ENCODE measurements around the gene SUSD4. TPM values are rescaled to one million over a fixed set of nuclear protein-coding genes. Genes with fewer than 3 reads are reported as not detected.

Gene SUSD4
- total and polyA plus RNA-seq, 2 of the 8 experiments (the other 6 are each of a cell fraction or from before 2014, with no cell fraction given): 3.9 to 5.2 TPM

GRCh38 chr1:223216074-223216473, 147.9 kb downstream of the SUSD4 start:
- no peak overlapping the region for H3K23ac ChIP-seq (ENCODE audit: insufficient read length)
- H3K27ac ChIP-seq (ENCODE audit: low read depth, low read length): no peak overlapping the region
- TF ChIP-seq EP300 (IDR thresholded peaks at IDR 0.05; ENCODE audit: borderline replicate concordance in 1 of 2, low read depth in 2 of 2, low read length in 2 of 2): no peak
- H2AFZ ChIP-seq (ENCODE audit: low read length): no peak overlapping the region
- H3K4me3 ChIP-seq (ENCODE audit: extremely low read depth in 1 of 4, insufficient read depth in 2 of 4, low read depth in 3 of 4, low read length in 4 of 4): no peak overlapping the region
- H3K9me3 ChIP-seq (ENCODE audit: insufficient read depth in 2 of 2, low read depth in 1 of 2, low read length in 1 of 2): peaks cover 12 to 13% of the 10 kb centered on the region in 2 experiments; a peak in 2 of 4 replicates
- H2BK12ac ChIP-seq (ENCODE audit: low read depth, low read length): no peak overlapping the region
- no peak overlapping the region for H2BK5ac ChIP-seq (ENCODE audit: low read depth, low read length)
- no peak overlapping the region for H4K8ac ChIP-seq (ENCODE audit: extremely low read depth, insufficient read depth, low read length)
- CTCF ChIA-PET (ENCODE audit: partially characterized antibody): interaction anchor here (0.8 kb wide), 1 partner anchor 468 kb away, joined by 3 read pairs; no protein-coding TSS in a partner anchor
- H3K36me3 ChIP-seq (ENCODE audit: control insufficient read depth in 2 of 4, insufficient read depth in 4 of 4, low read length in 3 of 4): no peaks in the 10 kb centered on the region
- no peak overlapping the region for H3K14ac ChIP-seq (ENCODE audit: insufficient read length)
- H3K18ac ChIP-seq (ENCODE audit: extremely low read depth, low read length): no peak overlapping the region
- WGBS, 2 experiments (ENCODE audit: extremely low coverage in 1 of 2, insufficient coverage in 1 of 2, insufficient read length in 1 of 2, insufficient replicate concordance in 2 of 2, low coverage in 1 of 2, low lambda C conversion rate in 2 of 2, missing lambda C conversion rate in 1 of 2): 88% methylated on average over 6 of the region's 6 CpGs; no CpG with 5 or more reads in 1 of the 2 experiments
- no peak overlapping the region for H3K9ac ChIP-seq (replicated peaks in 1 of 4; ENCODE audit: extremely low read depth in 1 of 4, low read depth in 3 of 4, low read length in 3 of 4)
- no peak overlapping the region for H4K5ac ChIP-seq (ENCODE audit: insufficient read length, low read depth, low read length)
- no peak overlapping the region for H3K4ac ChIP-seq (replicated peaks; ENCODE audit: insufficient read length, low read depth, low read length)
- H2BK20ac ChIP-seq (ENCODE audit: low read length): no peak overlapping the region
- FAIRE-seq (no peak), DNase-seq (ENCODE audit: low read depth in 1 of 2, low spot score in 2 of 2) (peak in 1 of 2 experiments; percentile 41)
- H3K79me1 ChIP-seq (ENCODE audit: low read depth, low read length): no peaks in the 10 kb centered on the region
- no peaks in the 10 kb centered on the region for H4K20me1 ChIP-seq (replicated peaks in 1 of 2; ENCODE audit: control insufficient read depth in 1 of 2, insufficient read depth in 2 of 2, low read length in 2 of 2)
- no peak overlapping the region for H4K91ac ChIP-seq (replicated peaks; ENCODE audit: insufficient read length, low read length)
- H2BK15ac ChIP-seq (ENCODE audit: low read length): no peak overlapping the region
- no peaks in the 10 kb centered on the region for H3K4me1 ChIP-seq (replicated peaks in 1 of 4; ENCODE audit: control insufficient read depth in 3 of 4, insufficient read depth in 4 of 4, low read length in 3 of 4)
- no peaks in the 10 kb centered on the region for H3K23me2 ChIP-seq (ENCODE audit: low read depth, low read length)
- POLR2A ChIA-PET (ENCODE audit: partially characterized antibody): no interaction called here
- no peak overlapping the region for H3K56ac ChIP-seq (replicated peaks; ENCODE audit: insufficient read length, low read depth, low read length)
- no peak overlapping the region for H2AK5ac ChIP-seq (ENCODE audit: low read depth, low read length)
- H3K27me3 ChIP-seq (replicated peaks in 1 of 4; ENCODE audit: control insufficient read depth in 3 of 4, extremely low read depth in 1 of 4, insufficient read depth in 3 of 4, low read length in 3 of 4): no peaks in the 10 kb centered on the region
- H3K79me2 ChIP-seq (ENCODE audit: control insufficient read depth in 1 of 2, insufficient read depth in 2 of 2, low read length in 2 of 2): no peaks in the 10 kb centered on the region
- H3K4me2 ChIP-seq (ENCODE audit: insufficient read depth in 1 of 2, low read depth in 2 of 2, low read length in 2 of 2): no peak overlapping the region
- H2BK120ac ChIP-seq (replicated peaks; ENCODE audit: low read depth, low read length): no peak overlapping the region

Measured in H1 (cell line).